NT2/D1 (cell line): Measurements from ENCODE around the gene AP2A2.

ENCODE experiments used
- DNase-seq: peaks from one replicate; pipeline ENCODE4 v3.0.0-alpha.2; 2011; ENCODE audit warnings: low read depth, low spot score
- H3K27me3 ChIP-seq: 2 replicates; pipeline ENCODE4 v1.6.0; 2011; ENCODE audit warnings: mild to moderate bottlenecking; ENCODE audit not compliant: insufficient read length, insufficient read depth
- H3K36me3 ChIP-seq: 2 replicates; pipeline ENCODE4 v1.6.1; 2011; ENCODE audit warnings: mild to moderate bottlenecking, low read length, mixed read lengths; ENCODE audit not compliant: insufficient read depth, insufficient read length
- H3K4me1 ChIP-seq: 2 replicates; pipeline ENCODE4 v1.5.1; 2011; ENCODE audit not compliant: insufficient read depth, insufficient read length
- H3K4me3 ChIP-seq: 2 replicates; pipeline ENCODE4 v1.5.1; 2011; ENCODE audit warnings: low read depth; ENCODE audit not compliant: insufficient read length
- H3K9ac ChIP-seq: 2 replicates; pipeline ENCODE4 v1.6.0; 2011; ENCODE audit warnings: low read depth; ENCODE audit not compliant: insufficient read length
- H3K9me3 ChIP-seq: 2 replicates; pipeline ENCODE4 v1.5.1; 2011; ENCODE audit warnings: mild to moderate bottlenecking, low read length; ENCODE audit not compliant: insufficient read depth
- SUZ12 ChIP-seq: IDR thresholded peaks from 2 replicates; pipeline ENCODE4 v1.6.1; 2011; ENCODE audit not compliant: insufficient read length, insufficient read depth; ENCODE audit errors: extremely low read depth
- YY1 ChIP-seq: IDR thresholded peaks from 2 replicates; pipeline ENCODE4 v1.6.1; 2011; ENCODE audit not compliant: insufficient read length, insufficient read depth
- ZNF274 ChIP-seq: IDR thresholded peaks from 2 replicates; pipeline ENCODE4 v1.6.1; 2011; ENCODE audit warnings: mild to moderate bottlenecking, low read depth, low read length

AP2A2 gene

DNA sequence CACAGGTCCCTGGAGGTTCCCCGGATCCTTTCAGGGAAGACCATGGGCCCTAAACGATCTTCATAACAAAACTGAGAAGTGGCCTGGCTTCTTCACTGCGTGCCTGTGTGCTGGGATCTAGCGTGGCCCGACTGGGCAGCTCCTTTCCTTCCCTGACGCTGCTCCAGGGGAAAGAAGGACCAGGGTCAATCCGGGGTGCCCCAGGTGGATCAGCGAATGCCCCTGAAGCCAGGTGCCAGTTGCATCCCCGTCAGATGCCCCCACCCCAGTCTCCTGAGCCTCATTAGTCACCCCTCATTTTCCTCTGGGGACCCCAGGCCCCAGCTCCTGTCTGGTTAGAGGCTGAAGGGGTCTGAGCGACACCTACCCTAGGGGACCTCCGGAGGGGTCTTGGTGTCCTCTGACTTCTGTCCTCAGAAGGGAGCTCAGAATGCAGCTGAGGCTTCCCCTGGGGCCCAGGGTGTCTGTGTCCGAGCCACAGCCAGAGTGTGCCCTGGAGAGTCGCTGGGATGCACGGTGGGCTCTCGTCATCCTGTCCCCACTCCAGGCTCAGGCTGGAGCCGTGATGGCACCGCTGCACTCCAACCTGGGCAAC is 129.5 kb downstream of the AP2A2 start:
- no peak for DNase-seq
- no peak overlapping the region for H3K4me3 ChIP-seq
- H3K9me3 ChIP-seq, result no peaks in the 10 kb centered on the region
- H3K36me3 ChIP-seq, result no peaks in the 10 kb centered on the region
- H3K9ac ChIP-seq, result no peak overlapping the region
- H3K27me3 ChIP-seq, result no peaks in the 10 kb centered on the region
- TF ChIP-seq ZNF274 (no peak), YY1 (no peak), SUZ12 (no peak)
- peaks cover 33% of the 10 kb centered on the region for H3K4me1 ChIP-seq

DNA sequence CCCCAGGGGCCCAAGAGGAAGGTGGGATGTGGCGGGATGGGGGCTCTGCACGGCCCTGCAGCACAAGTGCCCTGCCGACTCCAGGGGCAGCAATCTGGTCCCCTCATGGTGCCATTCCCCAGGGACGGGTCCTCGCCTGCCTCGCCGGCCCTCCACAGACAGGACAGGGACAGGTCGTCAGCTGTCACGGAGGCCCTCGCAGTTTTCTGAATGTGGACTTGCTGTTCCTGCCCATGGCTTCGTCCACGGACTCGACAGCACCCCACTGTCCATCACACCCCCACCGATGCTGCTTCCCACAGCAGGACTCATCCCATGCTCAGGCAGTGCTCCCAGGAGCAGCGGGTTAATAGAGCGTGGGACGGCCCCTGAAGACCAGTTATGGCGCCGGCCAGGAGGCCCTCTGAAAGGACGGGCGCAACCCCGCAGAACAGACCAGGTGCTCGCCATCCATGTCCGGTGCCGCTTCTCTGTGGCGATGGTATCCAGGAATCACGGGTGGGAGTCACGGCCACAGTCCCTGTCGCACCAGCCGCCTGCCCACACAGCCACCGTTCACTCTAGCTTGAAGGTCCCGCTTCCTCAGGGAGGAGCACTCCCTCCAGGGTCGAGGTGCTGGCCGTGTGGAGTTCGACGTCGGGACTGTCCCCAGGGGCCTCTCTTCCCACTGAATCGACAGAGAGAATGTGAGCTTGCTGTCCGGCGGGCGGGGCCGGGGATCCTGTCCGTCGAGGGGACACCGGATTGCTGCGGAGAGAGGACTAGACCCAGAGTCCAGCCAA is 130.5 kb downstream of the AP2A2 start:
- H3K9ac ChIP-seq, result no peak overlapping the region
- DNase-seq, result no peak
- no peaks in the 10 kb centered on the region for H3K27me3 ChIP-seq
- H3K4me3 ChIP-seq, result no peak overlapping the region
- no peaks in the 10 kb centered on the region for H3K36me3 ChIP-seq
- no peaks in the 10 kb centered on the region for H3K9me3 ChIP-seq
- H3K4me1 ChIP-seq, result peaks cover 35% of the 10 kb centered on the region
- TF ChIP-seq SUZ12, result no peak
- no peak for TF ChIP-seq ZNF274

DNA sequence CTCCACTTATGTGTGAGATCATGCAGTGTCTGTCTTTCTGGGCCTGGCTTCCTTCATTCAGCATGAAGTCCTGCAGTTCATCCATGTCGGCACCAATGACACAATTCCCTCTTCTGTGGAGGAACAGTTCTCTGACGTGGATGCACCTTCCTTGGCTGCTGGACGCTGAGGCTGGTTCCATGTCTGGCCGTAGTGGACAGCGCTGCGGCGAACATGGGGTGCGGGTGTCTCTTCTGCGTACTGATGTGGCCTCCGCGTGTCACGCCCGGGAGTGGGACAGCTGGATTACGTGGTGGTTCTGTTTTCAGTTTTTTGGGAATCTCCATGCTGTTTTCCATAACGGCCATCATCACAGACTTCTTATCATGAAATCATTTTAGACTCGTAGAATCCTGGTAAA is 132.1 kb downstream of the AP2A2 start:
- TF ChIP-seq ZNF274 (no peak), SUZ12 (no peak), YY1 (no peak)
- Histone ChIP-seq H3K4me1 (peaks cover 30% of the 10 kb centered on the region), H3K9ac (no peak overlapping the region), H3K36me3 (no peaks in the 10 kb centered on the region), H3K9me3 (peaks cover 15% of the 10 kb centered on the region; the same call in 1 of the 2 replicates), H3K27me3 (peaks cover 7% of the 10 kb centered on the region), H3K4me3 (no peak overlapping the region)
- DNase-seq, result no peak

DNA sequence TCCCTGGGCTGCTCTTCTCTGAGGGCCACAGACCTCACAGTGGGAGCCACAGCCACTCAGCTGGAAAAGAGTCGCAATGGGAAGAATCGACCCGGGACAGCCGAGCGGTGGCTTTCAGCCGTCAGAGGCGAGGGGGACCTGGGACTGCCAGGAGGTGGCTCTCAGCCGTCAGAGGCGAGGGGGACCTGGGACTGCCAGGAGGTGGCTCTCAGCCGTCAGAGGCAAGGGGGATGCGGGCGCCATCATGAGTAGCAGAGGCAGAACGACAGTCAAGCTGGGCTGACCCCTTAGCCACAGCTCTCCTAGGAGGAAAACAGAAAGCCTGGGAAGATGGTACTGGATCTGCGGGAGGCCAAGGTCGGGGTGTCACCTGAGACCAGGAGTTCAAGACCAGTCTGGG is 134.1 kb downstream of the AP2A2 start:
- no peak overlapping the region for H3K9ac ChIP-seq
- H3K4me1 ChIP-seq, result peaks cover 16% of the 10 kb centered on the region
- H3K9me3 ChIP-seq, result peaks cover 19% of the 10 kb centered on the region; the same call in 1 of the 2 replicates
- DNase-seq, result no peak
- no peak for TF ChIP-seq ZNF274
- no peaks in the 10 kb centered on the region for H3K36me3 ChIP-seq
- peaks cover 7% of the 10 kb centered on the region for H3K27me3 ChIP-seq
- no peak overlapping the region for H3K4me3 ChIP-seq

DNA sequence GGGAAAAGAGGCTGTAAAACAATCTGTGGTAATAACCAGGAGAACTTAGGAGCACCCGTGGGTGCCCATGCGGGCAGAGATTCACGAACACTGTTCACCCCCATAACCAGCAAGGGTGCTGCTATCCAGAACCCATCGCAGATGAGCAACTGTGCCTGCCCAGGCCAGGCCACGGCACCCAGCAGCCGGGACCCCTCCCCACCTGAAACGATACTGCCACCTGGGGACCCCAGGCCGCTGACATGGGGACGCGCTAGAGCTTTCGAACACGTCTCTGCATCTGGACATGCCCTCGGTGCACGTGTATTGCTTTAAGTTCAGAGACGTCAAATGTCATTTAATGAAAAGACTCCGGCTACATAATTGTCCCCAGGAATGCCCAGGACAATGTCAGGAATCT is 134.7 kb downstream of the AP2A2 start:
- H3K9me3 ChIP-seq, result peaks cover 19% of the 10 kb centered on the region; the same call in 1 of the 2 replicates
- no peak for TF ChIP-seq SUZ12
- TF ChIP-seq YY1, result no peak
- no peak for TF ChIP-seq ZNF274
- peaks cover 15% of the 10 kb centered on the region for H3K4me1 ChIP-seq
- no peak for DNase-seq
- H3K9ac ChIP-seq, result no peak overlapping the region
- no peaks in the 10 kb centered on the region for H3K36me3 ChIP-seq
- peaks cover 7% of the 10 kb centered on the region for H3K27me3 ChIP-seq
- H3K4me3 ChIP-seq, result no peak overlapping the region

DNA sequence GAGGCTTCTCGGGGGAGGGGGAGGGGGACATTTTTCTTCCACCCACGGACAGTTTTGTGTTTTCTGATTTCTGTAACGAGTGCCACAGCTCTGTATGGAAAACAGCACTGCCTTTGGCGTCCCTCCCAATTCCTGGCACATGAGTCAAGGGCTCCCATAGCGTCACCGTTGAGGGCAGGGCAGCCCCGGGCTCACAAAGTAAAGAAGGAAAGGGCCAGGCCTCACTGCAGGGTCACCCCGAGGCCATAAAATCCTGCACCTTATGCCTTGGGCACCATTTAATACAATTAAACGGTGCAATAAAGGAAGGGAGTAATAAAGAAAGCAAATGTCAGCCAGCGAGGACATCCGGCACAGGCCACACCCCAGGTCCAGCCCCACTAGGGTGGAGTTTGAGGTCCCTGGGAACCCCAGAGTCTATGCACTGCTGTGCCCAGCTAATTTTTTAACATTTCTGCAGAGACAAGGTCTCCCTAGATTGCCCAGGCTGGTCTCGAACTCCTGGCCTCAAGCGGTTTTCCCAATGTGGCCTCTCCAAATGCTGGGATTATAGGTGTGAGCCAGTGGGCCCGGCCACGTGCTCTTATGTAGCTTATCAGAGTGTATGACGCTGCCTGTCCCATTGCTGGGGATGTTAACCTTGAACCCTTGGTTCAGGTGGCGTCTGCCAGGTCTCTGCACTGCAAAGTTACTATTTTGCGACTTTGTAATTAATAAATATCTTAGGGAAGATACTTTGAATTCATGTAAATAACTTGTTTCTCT is 135.4 kb downstream of the AP2A2 start:
- H3K36me3 ChIP-seq, result no peaks in the 10 kb centered on the region
- no peak overlapping the region for H3K4me3 ChIP-seq
- peaks cover 19% of the 10 kb centered on the region; the same call in 1 of the 2 replicates for H3K9me3 ChIP-seq
- TF ChIP-seq ZNF274 (no peak), SUZ12 (no peak), YY1 (no peak)
- H3K9ac ChIP-seq, result no peak overlapping the region
- H3K27me3 ChIP-seq, result peaks cover 7% of the 10 kb centered on the region
- H3K4me1 ChIP-seq, result peaks cover 15% of the 10 kb centered on the region
- no peak for DNase-seq
